GM18868 (cell line): ENCODE results near the gene PARG.
"Not testable (repeated sequence)": the region's sequence is repeated elsewhere in the genome, so short reads cannot be mapped to it uniquely, and the experiment has no call there.

Experiments
- ATAC-seq: cut with Tn5 transposase; IDR thresholded peaks from one replicate; pipeline ENCODE4 v1.9.1; 2021; ENCODE audit warnings: mild to moderate bottlenecking, moderate library complexity; ENCODE audit not compliant: unreplicated experiment

PARG gene

GRCh38 chr10:49908290-49909080 lies 33.3 kb downstream of the PARG start:
- ATAC-seq: not testable (repeated sequence)

GRCh38 chr10:49903829-49904228 lies 38.0 kb downstream of the PARG start:
- ATAC-seq: not testable (repeated sequence)

- not testable (repeated sequence) for ATAC-seq
Observed at GRCh38 chr10:49900406-49900805, 41.4 kb downstream of the PARG start.

- not testable (repeated sequence) for ATAC-seq
Observed at GRCh38 chr10:49899999-49900398, 41.8 kb downstream of the PARG start.

GRCh38 chr10:49890025-49890424 lies 51.8 kb downstream of the PARG start:
- not testable (repeated sequence) for ATAC-seq

- ATAC-seq: not testable (repeated sequence)
Observed at GRCh38 chr10:49884739-49885331, 57.0 kb downstream of the PARG start.

GRCh38 chr10:49883852-49884251 lies 58.0 kb downstream of the PARG start:
- not testable (repeated sequence) for ATAC-seq

- ATAC-seq: not testable (repeated sequence)
Observed at GRCh38 chr10:49882327-49882726, 59.5 kb downstream of the PARG start.

GRCh38 chr10:49872740-49873139 lies 69.1 kb downstream of the PARG start:
- not testable (repeated sequence) for ATAC-seq

- not testable (repeated sequence) for ATAC-seq
Observed at GRCh38 chr10:49871462-49871861, 70.4 kb downstream of the PARG start.

GRCh38 chr10:49859933-49860332 lies 81.9 kb downstream of the PARG start:
- ATAC-seq: not testable (repeated sequence)

GRCh38 chr10:49858697-49859382 lies 83.0 kb downstream of the PARG start:
- not testable (repeated sequence) for ATAC-seq

- ATAC-seq: not testable (repeated sequence)
Observed at GRCh38 chr10:49849520-49849919, 92.3 kb downstream of the PARG start.

- no peak for ATAC-seq
Observed at GRCh38 chr10:49844775-49845595, 96.8 kb downstream of the PARG start.

GRCh38 chr10:49842333-49842628 lies 99.5 kb downstream of the PARG start:
- ATAC-seq: not testable (repeated sequence)

- ATAC-seq: no peak
Observed at GRCh38 chr10:49841615-49842332, 100.1 kb downstream of the PARG start.

GRCh38 chr10:49837685-49838084 lies 104.1 kb downstream of the PARG start:
- ATAC-seq: no peak

GRCh38 chr10:49837051-49837478 lies 104.8 kb downstream of the PARG start:
- no peak for ATAC-seq

GRCh38 chr10:49834976-49835375 lies 106.9 kb downstream of the PARG start:
- no peak for ATAC-seq

GRCh38 chr10:49834201-49834600 lies 107.6 kb downstream of the PARG start:
- ATAC-seq: no peak
